MM.1S (cell line): Measurements from ENCODE around the gene PGAP1.

ENCODE experiments used
- DNase-seq: peaks from one replicate; pipeline ENCODE4 v3.0.0-alpha.2; 2015
- H2AFZ ChIP-seq: fragments of 300-600 bp; sonication (generic); 2 replicates; pipeline ENCODE4 v1.6.0; 2016; ENCODE audit warnings: antibody characterized with exemption, low read length
- H3F3A ChIP-seq: fragments of 300-600 bp; sonication (generic); 2 replicates; pipeline ENCODE4 v1.6.1; 2016; ENCODE audit warnings: mild to moderate bottlenecking, antibody characterized with exemption, low read length, moderate library complexity, mixed read lengths; ENCODE audit not compliant: insufficient read depth
- H3K27ac ChIP-seq: fragments of 300-600 bp; sonication (generic); 2 replicates; pipeline ENCODE4 v1.5.1; 2016; ENCODE audit warnings: mild to moderate bottlenecking, low read length
- H3K27me3 ChIP-seq: fragments of 300-600 bp; sonication (generic); replicated peaks from 2 replicates; pipeline ENCODE4 v1.6.0; 2016; ENCODE audit warnings: low read length; ENCODE audit not compliant: insufficient read depth
- H3K36me3 ChIP-seq: fragments of 300-600 bp; sonication (generic); replicated peaks from 2 replicates; pipeline ENCODE4 v1.6.1; 2016; ENCODE audit warnings: mild to moderate bottlenecking, low read length, mixed read lengths; ENCODE audit not compliant: insufficient read depth
- H3K4me1 ChIP-seq: fragments of 300-600 bp; sonication (generic); 2 replicates; pipeline ENCODE4 v1.6.1; 2016; ENCODE audit warnings: low read length, mixed read lengths
- H3K4me2 ChIP-seq: fragments of 300-600 bp; sonication (generic); 2 replicates; pipeline ENCODE4 v1.6.0; 2016; ENCODE audit warnings: low read depth, low read length
- H3K4me3 ChIP-seq: fragments of 300-600 bp; sonication (generic); 2 replicates; pipeline ENCODE4 v1.5.1; 2016; ENCODE audit warnings: low read length, mixed read lengths
- H3K79me2 ChIP-seq: fragments of 300-600 bp; sonication (generic); 2 replicates; pipeline ENCODE4 v1.6.1; 2016; ENCODE audit warnings: mixed run types, low read length, mixed read lengths
- H3K9ac ChIP-seq: fragments of 300-600 bp; sonication (generic); 2 replicates; pipeline ENCODE4 v1.6.1; 2016; ENCODE audit warnings: low read length, mixed read lengths
- H3K9me2 ChIP-seq: fragments of 300-600 bp; sonication (generic); replicated peaks from 2 replicates; pipeline ENCODE4 v1.6.1; 2016; ENCODE audit warnings: mild to moderate bottlenecking, low read length, mixed read lengths; ENCODE audit not compliant: insufficient read depth
- H3K9me3 ChIP-seq: fragments of 300-600 bp; sonication (generic); replicated peaks from 2 replicates; pipeline ENCODE4 v1.6.1; 2016; ENCODE audit warnings: mild to moderate bottlenecking, low read length, mixed read lengths; ENCODE audit not compliant: insufficient read depth
- H4K20me1 ChIP-seq: fragments of 300-600 bp; sonication (generic); 2 replicates; pipeline ENCODE4 v1.6.1; 2016; ENCODE audit warnings: mild to moderate bottlenecking, low read length, moderate library complexity, mixed read lengths; ENCODE audit not compliant: insufficient read depth
- CTCF ChIP-seq: fragments of 300-600 bp; sonication (generic); IDR thresholded peaks from 2 replicates; pipeline ENCODE4 v1.5.1; 2016; ENCODE audit warnings: antibody characterized with exemption, low read length, mixed read lengths
- EZH2 ChIP-seq: fragments of 300-600 bp; sonication (generic); optimal IDR thresholded peaks from 2 replicates; pipeline ENCODE3; 2017; ENCODE audit warnings: low read depth, mild to moderate bottlenecking, antibody characterized with exemption, low read length, mixed read lengths
- EZH2phosphoT487 ChIP-seq: fragments of 300-600 bp; sonication (generic); IDR thresholded peaks from 2 replicates; pipeline ENCODE4 v1.6.1; 2018; ENCODE audit warnings: antibody characterized with exemption, low read length

PGAP1 gene

GRCh38 chr2:196941398-196942078, 15.0 kb upstream of the PGAP1 start:
- Histone ChIP-seq H3F3A (no peaks in the 10 kb centered on the region), H2AFZ (no peak overlapping the region), H3K4me2 (no peak overlapping the region), H3K9me2 (no peaks in the 10 kb centered on the region), H3K27me3 (no peaks in the 10 kb centered on the region), H3K9me3 (no peaks in the 10 kb centered on the region), H3K4me1 (no peaks in the 10 kb centered on the region), H3K4me3 (no peak overlapping the region), H4K20me1 (no peaks in the 10 kb centered on the region), H3K36me3 (no peaks in the 10 kb centered on the region), H3K27ac (no peak overlapping the region), H3K9ac (no peak overlapping the region), H3K79me2 (no peaks in the 10 kb centered on the region)
- TF ChIP-seq EZH2 (no peak), CTCF (no peak), EZH2phosphoT487 (no peak)
- DNase-seq, result no peak

- Histone ChIP-seq H2AFZ (no peak overlapping the region), H3K4me1 (no peaks in the 10 kb centered on the region), H3K9me2 (no peaks in the 10 kb centered on the region), H3K4me3 (no peak overlapping the region), H3K36me3 (no peaks in the 10 kb centered on the region), H3K27me3 (no peaks in the 10 kb centered on the region), H3K27ac (no peak overlapping the region), H4K20me1 (no peaks in the 10 kb centered on the region), H3K4me2 (no peak overlapping the region), H3K9ac (no peak overlapping the region), H3K9me3 (no peaks in the 10 kb centered on the region), H3F3A (no peaks in the 10 kb centered on the region), H3K79me2 (no peaks in the 10 kb centered on the region)
- no peak for DNase-seq
- TF ChIP-seq EZH2 (no peak), EZH2phosphoT487 (no peak), CTCF (no peak)
Measured at GRCh38 chr2:196939371-196939770, 12.9 kb upstream of the PGAP1 start.

GRCh38 chr2:196935432-196935831, 8.9 kb upstream of the PGAP1 start:
- no peak for DNase-seq

More at GRCh38 chr2:196935432-196935831, 8.9 kb upstream of the PGAP1 start:
- no peaks in the 10 kb centered on the region for H3K9me3 ChIP-seq
- H3K4me1 ChIP-seq, result no peaks in the 10 kb centered on the region
- no peaks in the 10 kb centered on the region for H3K36me3 ChIP-seq
- no peaks in the 10 kb centered on the region for H4K20me1 ChIP-seq
- no peak overlapping the region for H3K27ac ChIP-seq
- H2AFZ ChIP-seq, result no peak overlapping the region
- no peak overlapping the region for H3K9ac ChIP-seq
- H3K4me3 ChIP-seq, result no peak overlapping the region
- H3K4me2 ChIP-seq, result no peak overlapping the region
- no peaks in the 10 kb centered on the region for H3K79me2 ChIP-seq
- no peak for TF ChIP-seq EZH2phosphoT487
- no peak for TF ChIP-seq CTCF
- TF ChIP-seq EZH2, result no peak
- no peaks in the 10 kb centered on the region for H3F3A ChIP-seq
- no peaks in the 10 kb centered on the region for H3K9me2 ChIP-seq
- no peaks in the 10 kb centered on the region for H3K27me3 ChIP-seq
